Kidney (tissue), 14 donors: ENCODE results near the gene KRTAP10-5. TPM values are rescaled to one million over a fixed set of nuclear protein-coding genes. Genes with fewer than 3 reads are reported as not detected.
"Not testable (repeated sequence)": the region's sequence is repeated elsewhere in the genome, so short reads cannot be mapped to it uniquely, and the experiment has no call there.

Experiments
- DNase-seq, 5 donors: peaks; one replicate each; pipeline ENCODE4 v3.0.0-alpha.2; 2013 to 2020
- FAIRE-seq: peaks from 2 replicates; lab custom pipeline; 2012; peaks lifted over from hg19 to GRCh38; lab: Jason Lieb, UNC
- H3K27ac ChIP-seq, 2 donors: one replicate each; pipeline ENCODE4 v1.7.0; 2013; ENCODE audit warnings: low read depth in 2 of 2, low read length in 2 of 2, inconsistent platforms in 1 of 2
- H3K27me3 ChIP-seq: one replicate; pipeline ENCODE4 v1.7.1; 2013; ENCODE audit warnings: low read length, inconsistent platforms; ENCODE audit not compliant: control insufficient read depth, insufficient read depth
- H3K36me3 ChIP-seq, 3 donors: one replicate each; pipeline versions ENCODE4 v1.7.0 to v1.7.1; 2013; ENCODE audit warnings: low read length in 3 of 3, control low read depth in 1 of 3, inconsistent platforms in 1 of 3; ENCODE audit not compliant: insufficient read depth in 3 of 3, control insufficient read depth in 2 of 3
- H3K4me1 ChIP-seq, 3 donors: one replicate each; pipeline versions ENCODE4 v1.7.0 to v1.7.1; 2013; ENCODE audit warnings: low read length in 3 of 3, inconsistent platforms in 1 of 3, low read depth in 1 of 3; ENCODE audit not compliant: control insufficient read depth in 2 of 3, insufficient read depth in 2 of 3
- H3K4me3 ChIP-seq, 3 donors: one replicate each; pipeline versions ENCODE4 v1.7.0 to v1.8.1; 2013; ENCODE audit warnings: low read length in 3 of 3, control low read depth in 1 of 3, inconsistent platforms in 1 of 3
- H3K9ac ChIP-seq, 3 donors: one replicate each; pipeline versions ENCODE4 v1.7.0 to v1.7.1; 2013; ENCODE audit warnings: low read length in 3 of 3, control low read depth in 1 of 3, inconsistent platforms in 1 of 3
- H3K9me3 ChIP-seq, 3 donors: one replicate each; pipeline versions ENCODE4 v1.7.0 to v1.7.1; 2013; ENCODE audit warnings: low read length in 3 of 3, control low read depth in 1 of 3, inconsistent platforms in 1 of 3; ENCODE audit not compliant: control insufficient read depth in 2 of 3, insufficient read depth in 1 of 3
- CTCF ChIP-seq: IDR thresholded peaks from 3 replicates; pipeline ENCODE4 v1.5.1; 2012; ENCODE audit warnings: mild to moderate bottlenecking, moderate library complexity, borderline replicate concordance; ENCODE audit not compliant: insufficient read depth; ENCODE audit errors: extremely low read depth
- intact Hi-C: fragments of 100-400 bp; cut with DNase I; formaldehyde crosslinking; loops from one replicate; pipeline ENCODE4 v1.11.1; 2022
- polyA plus RNA-seq: library from polyadenylated mRNA; stranded (reverse); fragments of 350-450 nt; fragmentation: Illumina TruSeq; extraction: RNeasy Lipid Tissue Mini Kit (QIAGEN cat#74804); gene quantifications from one replicate; pipeline ENCODE4 v1.2.3, GENCODE V29; 2014; ENCODE audit warnings: low read depth, low replicate concordance; ENCODE audit not compliant: insufficient read depth
- total RNA-seq: library from RNA; stranded (reverse); fragmentation: NEBNext Ultra II Directional; extraction: Animal tissue kit (Norgen Biotek cat#: 25700); gene quantifications from one replicate; pipeline ENCODE4 v1.2.1, GENCODE V29; 2021
- donor health status: control.
- donor health status: control.
- donor health status: control.
- donor health status: control.
- donor health status: control.
- donor health status: DM: yes; HTN: yes; CAD: no.
- donor health status: Normal renal cell carcinoma (clear cell type).

Gene KRTAP10-5
- total and polyA plus RNA-seq, 2 donors from 2014 or later: not detected

- DNase-seq: no peak
- Histone ChIP-seq H3K36me3 (no peaks in the 10 kb centered on the region), H3K9ac (no peak overlapping the region), H3K9me3 (no peaks in the 10 kb centered on the region), H3K27ac (no peak overlapping the region), H3K4me1 (no peaks in the 10 kb centered on the region), H3K27me3 (no peaks in the 10 kb centered on the region), H3K4me3 (no peak overlapping the region)
- FAIRE-seq: no peak
- intact Hi-C loops: no loop called here
- no peak for TF ChIP-seq CTCF
Observed at GRCh38 chr21:44594406-44594916, 14.1 kb upstream of the KRTAP10-5 start.

- Histone ChIP-seq H3K27me3 (no peaks in the 10 kb centered on the region), H3K9ac (no peak overlapping the region), H3K27ac (no peak overlapping the region), H3K4me1 (no peaks in the 10 kb centered on the region), H3K4me3 (no peak overlapping the region), H3K9me3 (no peaks in the 10 kb centered on the region), H3K36me3 (no peaks in the 10 kb centered on the region)
- FAIRE-seq (no peak), DNase-seq (peak in 3 of 5 donors; percentile 57 to 62 (median 61))
- intact Hi-C loops: no loop called here
- TF ChIP-seq CTCF: no peak
Observed at GRCh38 chr21:44593598-44594405, 13.4 kb upstream of the KRTAP10-5 start.

- Histone ChIP-seq H3K27me3 (no peaks in the 10 kb centered on the region), H3K36me3 (no peaks in the 10 kb centered on the region), H3K4me3 (no peak within 1 kb of the TSS), H3K27ac (no peak within 1 kb of the TSS), H3K9ac (no peak within 1 kb of the TSS), H3K4me1 (no peaks in the 10 kb centered on the region), H3K9me3 (no peaks in the 10 kb centered on the region)
- DNase-seq (no peak), FAIRE-seq (no peak)
- no peak for TF ChIP-seq CTCF
- intact Hi-C loops: no loop called here
Observed at GRCh38 chr21:44592446-44593311, 12.3 kb upstream of the KRTAP10-5 start, which contains the start of gene KRTAP10-6. Gene KRTAP10-6, minus strand, starts transcription at chr21:44592505. Its CDS starts 21 bp downstream, at chr21:44592484.

DNA sequence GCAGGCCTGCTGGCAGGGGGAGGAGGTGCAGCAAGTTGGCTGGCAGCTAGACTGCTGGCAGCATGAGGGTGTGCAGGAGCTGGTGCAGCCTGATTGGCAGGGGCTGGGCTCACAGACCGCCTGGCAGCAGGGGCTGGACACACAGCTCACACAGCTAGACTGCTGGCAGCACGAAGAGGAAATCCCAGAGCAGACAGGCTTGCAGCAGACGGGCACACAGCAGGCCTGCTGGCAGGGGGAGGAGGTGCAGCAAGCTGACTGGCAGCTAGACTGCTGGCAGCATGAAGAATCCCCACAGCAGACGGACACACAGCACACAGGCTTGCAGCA lies 11.4 kb upstream of the KRTAP10-5 start:
- intact Hi-C loops, H3K36me3 ChIP-seq, H3K9me3 ChIP-seq, H3K4me1 ChIP-seq, DNase-seq, H3K4me3 ChIP-seq, H3K27ac ChIP-seq, H3K9ac ChIP-seq, H3K27me3 ChIP-seq, FAIRE-seq: not testable (repeated sequence)

- DNase-seq, H3K4me3 ChIP-seq, H3K9me3 ChIP-seq, FAIRE-seq, H3K27ac ChIP-seq, intact Hi-C loops, H3K4me1 ChIP-seq, H3K9ac ChIP-seq, H3K27me3 ChIP-seq, H3K36me3 ChIP-seq: not testable (repeated sequence)
Observed at GRCh38 chr21:44590897-44591800, 10.7 kb upstream of the KRTAP10-5 start.
